Activated naive CD8-positive, alpha-beta T cell treated with anti-CD3 and anti-CD28 coated beads, Interleukin-2, amount 50 U/mL, for 24 hours (primary cell): ENCODE results near the gene CA11.
A peak's percentile ranks its signal among the peaks of the same experiment; 100 is the strongest.

ENCODE experiments used
- ATAC-seq: fragments of 150-1000 bp; cut with Tn5 transposase; one replicate; pipeline ENCODE4 v1.10.0; 2021
- DNase-seq: peaks from one replicate; pipeline ENCODE4 v3.0.0; 2021
- H3K27ac Mint-ChIP-seq: one replicate; pipeline ENCODE4 v1.8.0; 2021; ENCODE audit warnings: mild to moderate bottlenecking, mixed read lengths
- H3K27me3 Mint-ChIP-seq: one replicate; pipeline ENCODE4 v1.8.0; 2021; ENCODE audit warnings: mixed read lengths
- H3K36me3 Mint-ChIP-seq: one replicate; pipeline ENCODE4 v1.8.0; 2021; ENCODE audit warnings: low read depth, mixed read lengths
- H3K4me1 Mint-ChIP-seq: one replicate; pipeline ENCODE4 v1.8.0; 2021; ENCODE audit warnings: mixed read lengths
- H3K4me3 Mint-ChIP-seq: one replicate; pipeline ENCODE4 v1.8.0; 2021; ENCODE audit warnings: mild to moderate bottlenecking, moderate library complexity, mixed read lengths
- H3K9me3 Mint-ChIP-seq: one replicate; pipeline ENCODE4 v1.8.0; 2021; ENCODE audit warnings: mixed read lengths

CA11 gene

GRCh38 chr19:48613024-48613851 is 32.7 kb downstream of the CA11 start:
- no peak for ATAC-seq
- peaks cover 25% of the 10 kb centered on the region for H3K4me1 Mint-ChIP-seq
- H3K9me3 Mint-ChIP-seq, result no peaks in the 10 kb centered on the region
- peak overlapping the region; percentile 66 for H3K27ac Mint-ChIP-seq
- H3K27me3 Mint-ChIP-seq, result no peaks in the 10 kb centered on the region
- peaks cover 38% of the 10 kb centered on the region for H3K36me3 Mint-ChIP-seq
- DNase-seq, result no peak
- H3K4me3 Mint-ChIP-seq, result peak overlapping the region; percentile 45

- H3K27ac Mint-ChIP-seq, result no peak overlapping the region
- H3K27me3 Mint-ChIP-seq, result no peaks in the 10 kb centered on the region
Measured at GRCh38 chr19:48611872-48612271, 34.1 kb downstream of the CA11 start.

GRCh38 chr19:48609571-48610108 is 36.3 kb downstream of the CA11 start:
- no peaks in the 10 kb centered on the region for H3K27me3 Mint-ChIP-seq
- H3K4me3 Mint-ChIP-seq, result no peak overlapping the region
- no peak for ATAC-seq

More at GRCh38 chr19:48611872-48612271, 34.1 kb downstream of the CA11 start:
- no peak overlapping the region for H3K4me3 Mint-ChIP-seq
- ATAC-seq (no peak), DNase-seq (no peak)
- H3K9me3 Mint-ChIP-seq, result no peaks in the 10 kb centered on the region
- H3K36me3 Mint-ChIP-seq, result peaks cover 24% of the 10 kb centered on the region
- H3K4me1 Mint-ChIP-seq, result peaks cover 14% of the 10 kb centered on the region

GRCh38 chr19:48608798-48609263 is 37.2 kb downstream of the CA11 start:
- peaks cover 3% of the 10 kb centered on the region for H3K36me3 Mint-ChIP-seq
- DNase-seq (no peak), ATAC-seq (peak; percentile 64)
- no peak overlapping the region for H3K27ac Mint-ChIP-seq
- no peaks in the 10 kb centered on the region for H3K9me3 Mint-ChIP-seq
- H3K4me3 Mint-ChIP-seq, result no peak overlapping the region
- no peaks in the 10 kb centered on the region for H3K27me3 Mint-ChIP-seq
- H3K4me1 Mint-ChIP-seq, result peaks cover 2% of the 10 kb centered on the region

More at GRCh38 chr19:48609571-48610108, 36.3 kb downstream of the CA11 start:
- H3K27ac Mint-ChIP-seq, result no peak overlapping the region
- H3K9me3 Mint-ChIP-seq, result no peaks in the 10 kb centered on the region
- peaks cover 4% of the 10 kb centered on the region for H3K4me1 Mint-ChIP-seq
- peaks cover 7% of the 10 kb centered on the region for H3K36me3 Mint-ChIP-seq
- DNase-seq, result no peak

GRCh38 chr19:48607359-48607755 is 38.6 kb downstream of the CA11 start:
- DNase-seq, result no peak
- Mint-ChIP-seq H3K9me3 (no peaks in the 10 kb centered on the region), H3K27me3 (no peaks in the 10 kb centered on the region), H3K4me1 (peaks cover 2% of the 10 kb centered on the region), H3K4me3 (no peak overlapping the region), H3K36me3 (no peaks in the 10 kb centered on the region), H3K27ac (no peak overlapping the region)
- ATAC-seq, result no peak

- no peak for DNase-seq
- no peak for ATAC-seq
- H3K9me3 Mint-ChIP-seq, result no peaks in the 10 kb centered on the region
- peaks cover 2% of the 10 kb centered on the region for H3K4me1 Mint-ChIP-seq
- no peak within 1 kb of the TSS for H3K4me3 Mint-ChIP-seq
- no peaks in the 10 kb centered on the region for H3K36me3 Mint-ChIP-seq
- no peak within 1 kb of the TSS for H3K27ac Mint-ChIP-seq
- H3K27me3 Mint-ChIP-seq, result no peaks in the 10 kb centered on the region
Measured at GRCh38 chr19:48606463-48607358, 39.3 kb downstream of the CA11 start, which contains the start of gene SPACA4. TSS of gene SPACA4 (plus strand) at chr19:48606742. CDS start at chr19:48606979, 237 bp downstream.

GRCh38 chr19:48603850-48604249 is 42.1 kb downstream of the CA11 start:
- Mint-ChIP-seq H3K9me3 (no peaks in the 10 kb centered on the region), H3K4me1 (peaks cover under 1% of the 10 kb centered on the region), H3K36me3 (no peaks in the 10 kb centered on the region), H3K27me3 (no peaks in the 10 kb centered on the region), H3K27ac (no peak overlapping the region), H3K4me3 (no peak overlapping the region)
- no peak for ATAC-seq
- DNase-seq, result no peak

GRCh38 chr19:48603449-48603848 is 42.5 kb downstream of the CA11 start:
- Mint-ChIP-seq H3K27me3 (no peaks in the 10 kb centered on the region), H3K27ac (no peak overlapping the region), H3K4me3 (no peak overlapping the region), H3K9me3 (no peaks in the 10 kb centered on the region), H3K36me3 (no peaks in the 10 kb centered on the region), H3K4me1 (no peaks in the 10 kb centered on the region)
- ATAC-seq (no peak), DNase-seq (no peak)

GRCh38 chr19:48603001-48603400 is 43.0 kb downstream of the CA11 start:
- H3K4me1 Mint-ChIP-seq, result no peaks in the 10 kb centered on the region
- no peaks in the 10 kb centered on the region for H3K36me3 Mint-ChIP-seq
- no peaks in the 10 kb centered on the region for H3K9me3 Mint-ChIP-seq
- H3K27me3 Mint-ChIP-seq, result no peaks in the 10 kb centered on the region
- no peak overlapping the region for H3K4me3 Mint-ChIP-seq
- H3K27ac Mint-ChIP-seq, result no peak overlapping the region
- DNase-seq (no peak), ATAC-seq (no peak)

- Mint-ChIP-seq H3K4me1 (no peaks in the 10 kb centered on the region), H3K27me3 (no peaks in the 10 kb centered on the region), H3K9me3 (no peaks in the 10 kb centered on the region), H3K4me3 (no peak overlapping the region), H3K27ac (no peak overlapping the region), H3K36me3 (no peaks in the 10 kb centered on the region)
- ATAC-seq, result no peak
- DNase-seq, result no peak
Measured at GRCh38 chr19:48600679-48601417, 45.1 kb downstream of the CA11 start.

- no peak for DNase-seq
- ATAC-seq, result no peak
- H3K27me3 Mint-ChIP-seq, result no peaks in the 10 kb centered on the region
- no peak overlapping the region for H3K27ac Mint-ChIP-seq
- H3K36me3 Mint-ChIP-seq, result no peaks in the 10 kb centered on the region
- H3K9me3 Mint-ChIP-seq, result no peaks in the 10 kb centered on the region
- no peak overlapping the region for H3K4me3 Mint-ChIP-seq
- H3K4me1 Mint-ChIP-seq, result no peaks in the 10 kb centered on the region
Measured at GRCh38 chr19:48598996-48599700, 46.8 kb downstream of the CA11 start.

- Mint-ChIP-seq H3K9me3 (no peaks in the 10 kb centered on the region), H3K27ac (peak overlapping the region; percentile 71), H3K27me3 (no peaks in the 10 kb centered on the region), H3K4me3 (peak overlapping the region; percentile 62), H3K4me1 (no peaks in the 10 kb centered on the region), H3K36me3 (no peaks in the 10 kb centered on the region)
- peak; percentile 22 for DNase-seq
- peak; percentile 44 for ATAC-seq
Measured at GRCh38 chr19:48596679-48597465, 49.1 kb downstream of the CA11 start.

GRCh38 chr19:48596237-48596636 is 49.8 kb downstream of the CA11 start:
- H3K36me3 Mint-ChIP-seq, result no peaks in the 10 kb centered on the region
- no peak for ATAC-seq
- no peak for DNase-seq
- no peaks in the 10 kb centered on the region for H3K27me3 Mint-ChIP-seq
- H3K27ac Mint-ChIP-seq, result peak overlapping the region; percentile 71
- H3K4me1 Mint-ChIP-seq, result peaks cover 2% of the 10 kb centered on the region
- peak overlapping the region; percentile 62 for H3K4me3 Mint-ChIP-seq
- H3K9me3 Mint-ChIP-seq, result no peaks in the 10 kb centered on the region
